DMS 273 treated with DMSO at 0.1 percent for 48 hours (cell line): ENCODE results near the gene MCHR1.

Source experiments
- DNase-seq: peaks from one replicate; lab custom pipeline; 2025; lab: John Stamatoyannopoulos, UW

MCHR1 gene

DNA sequence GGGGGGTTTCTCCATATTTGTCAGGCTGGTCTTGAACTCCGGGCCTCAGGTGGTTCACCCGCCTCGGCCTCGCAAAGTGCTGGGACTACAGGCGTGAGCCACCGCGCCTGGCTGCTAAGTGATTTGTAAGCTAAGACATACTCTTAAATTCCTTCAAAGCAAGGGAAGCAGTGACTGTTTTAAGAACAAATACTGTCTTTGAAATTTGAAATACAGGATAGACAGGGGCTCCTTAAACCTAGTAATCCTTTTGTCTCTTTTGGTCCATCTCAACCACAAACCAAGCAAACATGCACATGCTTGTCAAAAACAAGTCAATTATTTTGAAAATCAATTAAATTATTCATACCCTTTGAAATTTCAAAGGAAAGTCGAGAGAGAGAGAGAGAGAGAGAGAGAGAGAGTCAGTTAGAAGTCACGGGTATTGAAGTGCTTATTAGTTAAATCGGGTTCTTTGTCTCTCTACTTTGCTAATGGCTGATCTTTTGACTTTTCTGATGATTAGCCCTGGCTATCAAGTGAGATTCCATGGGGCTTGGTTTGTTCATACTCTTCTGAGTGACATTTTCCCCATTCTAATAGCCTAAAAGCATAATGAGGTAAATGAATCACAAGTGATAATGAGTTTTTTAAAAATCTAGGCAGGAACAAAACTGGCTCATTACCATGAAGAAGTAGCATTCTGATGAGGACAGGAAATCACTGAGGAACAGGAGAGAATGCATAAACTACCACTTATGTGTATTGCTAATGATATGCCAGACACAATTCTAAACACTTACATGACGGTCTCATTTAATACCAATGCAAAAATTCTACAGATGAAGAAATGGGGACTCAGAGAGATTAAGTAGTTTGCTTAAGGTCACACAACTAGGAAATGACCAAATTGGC is 48.0 kb downstream of the MCHR1 start:
- DNase-seq: no peak

DNA sequence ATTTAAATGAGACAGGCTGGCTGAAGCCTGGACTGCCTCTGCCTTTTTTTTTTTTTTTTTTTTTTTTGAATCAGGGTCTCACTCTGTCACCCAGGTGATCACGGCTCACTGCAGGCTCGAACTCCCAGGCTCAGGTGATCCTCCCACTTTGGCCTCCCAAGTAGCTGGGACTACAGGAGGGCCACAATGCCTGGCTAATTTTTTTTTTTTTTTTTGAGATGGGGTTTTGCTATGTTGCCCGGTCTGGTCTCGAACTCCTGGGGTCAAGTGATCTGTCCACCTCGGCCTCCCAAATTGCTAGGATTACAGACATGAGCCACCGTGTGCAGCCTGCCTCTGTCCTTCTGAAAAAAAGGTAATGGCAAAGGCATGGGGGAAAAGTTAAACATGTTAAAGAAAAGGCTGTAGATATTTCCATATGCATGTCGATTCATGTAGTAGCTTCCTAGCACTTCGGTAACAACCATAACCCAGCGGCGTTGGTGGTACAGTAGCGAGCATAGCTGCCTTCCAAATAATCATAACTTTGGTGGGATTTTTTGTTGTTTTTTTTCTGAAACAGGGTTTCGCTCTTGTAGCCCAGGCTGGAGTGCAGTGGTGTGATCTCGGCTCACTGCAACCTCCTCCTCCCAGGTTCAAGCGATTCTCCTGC is 48.8 kb downstream of the MCHR1 start:
- no peak for DNase-seq

DNA sequence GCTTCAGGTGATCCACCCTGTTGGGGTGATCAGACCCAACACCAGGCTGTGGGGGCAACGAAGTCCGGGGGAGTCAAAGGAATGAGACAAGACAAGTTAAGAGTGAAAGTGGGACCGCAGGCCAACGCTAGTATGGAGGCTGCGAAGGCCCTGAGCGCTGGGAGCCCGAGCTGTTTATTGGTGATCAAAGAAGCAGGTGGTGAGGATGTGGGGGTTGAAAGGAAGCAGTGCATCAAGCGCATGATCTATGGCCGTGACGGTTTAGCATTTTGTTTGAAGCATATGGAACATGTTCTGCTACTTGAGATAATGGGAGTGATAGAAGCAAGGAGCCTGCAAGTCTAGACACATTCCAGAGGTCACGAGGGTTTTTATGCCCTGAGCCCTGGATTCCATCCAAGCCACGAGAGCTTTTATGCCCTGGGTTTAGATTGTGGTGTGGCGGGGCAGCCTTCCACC is 49.5 kb downstream of the MCHR1 start:
- peak; percentile 57 for DNase-seq

DNA sequence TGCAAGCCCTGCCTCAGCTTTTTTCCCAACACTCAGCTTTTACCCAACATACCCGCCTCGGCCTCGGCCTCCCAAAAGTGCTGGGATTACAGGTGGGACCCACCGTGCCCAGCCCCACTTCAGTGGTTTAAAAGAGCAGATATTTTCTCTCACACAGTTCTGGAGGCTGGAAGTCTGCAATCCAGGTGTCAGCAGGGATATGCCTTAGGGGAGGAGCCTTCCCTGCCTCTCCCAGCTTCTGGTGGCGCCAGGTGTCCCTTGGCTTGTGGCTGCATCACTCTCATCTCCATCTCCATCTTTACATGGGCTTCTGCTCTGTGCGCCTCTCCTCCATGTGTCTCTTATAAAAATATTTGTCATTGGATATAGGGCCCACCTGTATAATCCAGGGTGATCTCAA is 50.0 kb downstream of the MCHR1 start:
- DNase-seq: no peak
